HepG2 (cell line): ENCODE measurements around the gene PRKAR1A. TPM values are rescaled to one million over a fixed set of nuclear protein-coding genes. Genes with fewer than 3 reads are reported as not detected.

Experiments used
- AHR ChIP-seq: IDR thresholded peaks from 2 replicates; pipeline ENCODE4 v1.6.1; 2018; ENCODE audit warnings: missing genetic modification reagents, missing compliant biosample characterization
- CENPX ChIP-seq: sonication (generic); formaldehyde crosslinking; IDR thresholded peaks from 2 replicates; pipeline ENCODE4 v1.9.0; 2021; ENCODE audit warnings: mild to moderate bottlenecking, missing genetic modification reagents, moderate library complexity
- DMAP1 ChIP-seq: IDR thresholded peaks from 2 replicates; pipeline ENCODE4 v1.6.1; 2016
- HHEX ChIP-seq: IDR thresholded peaks from 2 replicates; pipeline ENCODE4 v1.6.1; 2016; ENCODE audit warnings: control low read depth
- HNF1B ChIP-seq: sonication (generic); formaldehyde crosslinking; IDR thresholded peaks from 2 replicates; pipeline ENCODE4 v1.5.1; 2020; ENCODE audit warnings: mild to moderate bottlenecking, moderate library complexity, missing genetic modification reagents
- MBNL3 ChIP-seq: fragments of 250-450 bp; sonication (Bioruptor Pico); conservative IDR thresholded peaks from 2 replicates; pipeline ENCODE4 v1.8.0; 2022; ENCODE audit warnings: mild to moderate bottlenecking, inconsistent platforms
- MLLT10 ChIP-seq: sonication (generic); formaldehyde crosslinking; IDR thresholded peaks from 2 replicates; pipeline ENCODE4 v1.4.0; 2020; ENCODE audit warnings: missing genetic modification reagents
- MXI1 ChIP-seq: IDR thresholded peaks from 3 replicates; pipeline ENCODE4 v1.6.1; 2012; ENCODE audit warnings: low read depth, low read length, inconsistent platforms, borderline replicate concordance
- NR0B2 ChIP-seq: sonication (generic); formaldehyde crosslinking; IDR thresholded peaks from 2 replicates; pipeline ENCODE4 v1.4.0; 2020; ENCODE audit warnings: mild to moderate bottlenecking, missing genetic modification reagents
- POLR2A ChIP-seq, 2 experiments: IDR thresholded peaks; 2 replicates each; pipeline ENCODE4 v1.6.1; 2011; ENCODE audit warnings: low read depth in 2 of 2, low read length in 2 of 2, mild to moderate bottlenecking in 1 of 2, moderate library complexity in 1 of 2; ENCODE audit not compliant: insufficient read depth in 1 of 2
- RBAK ChIP-seq: sonication (generic); formaldehyde crosslinking; IDR thresholded peaks from 2 replicates; pipeline ENCODE4 v1.5.1; 2020; ENCODE audit warnings: mild to moderate bottlenecking, missing genetic modification reagents
- RBM22 ChIP-seq: fragments of 200-400 bp; formaldehyde crosslinking; optimal IDR thresholded peaks from 2 replicates; pipeline ENCODE3; 2017; ENCODE audit warnings: mild to moderate bottlenecking, low read length, moderate library complexity
- RXRA ChIP-seq: sonication (generic); formaldehyde crosslinking; IDR thresholded peaks from 2 replicates; pipeline ENCODE4 v1.5.1; 2020; ENCODE audit warnings: missing genetic modification reagents
- SMARCC2 ChIP-seq: fragments of 450-650 bp; IDR thresholded peaks from 2 replicates; pipeline ENCODE4 v1.6.1; 2017; ENCODE audit warnings: antibody characterized with exemption, mild to moderate bottlenecking
- SRF ChIP-seq: IDR thresholded peaks from 2 replicates; pipeline ENCODE4 v1.6.1; 2011; ENCODE audit warnings: mild to moderate bottlenecking, low read depth, low read length, moderate library complexity
- WIZ ChIP-seq: sonication (generic); formaldehyde crosslinking; IDR thresholded peaks from 2 replicates; pipeline ENCODE4 v1.5.1; 2020; ENCODE audit warnings: mild to moderate bottlenecking, missing genetic modification reagents
- YEATS4 ChIP-seq: sonication (generic); formaldehyde crosslinking; IDR thresholded peaks from 2 replicates; pipeline ENCODE4 v1.4.0; 2020; ENCODE audit warnings: missing genetic modification reagents, borderline replicate concordance
- ZBTB21 ChIP-seq: sonication (generic); formaldehyde crosslinking; IDR thresholded peaks from 2 replicates; pipeline ENCODE4 v1.4.0; 2020; ENCODE audit warnings: missing genetic modification reagents
- ZFP1 ChIP-seq: IDR thresholded peaks from 2 replicates; pipeline ENCODE4 v1.6.1; 2016
- ZNF136 ChIP-seq: sonication (generic); formaldehyde crosslinking; IDR thresholded peaks from 2 replicates; pipeline ENCODE4 v1.8.1; 2022; ENCODE audit warnings: low read depth, mild to moderate bottlenecking, moderate library complexity, missing genetic modification reagents
- ZNF33A ChIP-seq: sonication (generic); formaldehyde crosslinking; IDR thresholded peaks from 2 replicates; pipeline ENCODE4 v1.5.1; 2020; ENCODE audit warnings: missing genetic modification reagents, mild to moderate bottlenecking, moderate library complexity, borderline replicate concordance
- ZNF512B ChIP-seq: sonication (generic); formaldehyde crosslinking; IDR thresholded peaks from 2 replicates; pipeline ENCODE4 v1.5.1; 2020; ENCODE audit warnings: missing genetic modification reagents, mild to moderate bottlenecking, borderline replicate concordance
- ZNF547 ChIP-seq: sonication (generic); formaldehyde crosslinking; IDR thresholded peaks from 2 replicates; pipeline ENCODE4 v1.5.1; 2020; ENCODE audit warnings: mild to moderate bottlenecking, missing genetic modification reagents
- ZNF776 ChIP-seq: sonication (generic); formaldehyde crosslinking; IDR thresholded peaks from 2 replicates; pipeline ENCODE4 v1.4.0; 2020; ENCODE audit warnings: mild to moderate bottlenecking, missing genetic modification reagents
- polyA plus RNA-seq, 8 experiments: library from polyadenylated mRNA; depleted of rRNA in 3 of 8; stranded (reverse) in 7 of 8; unstranded in 1 of 8; fragments of >200 nt; fragmentation: Illumina TruSeq in 4 of 8; extraction: Trizol in 4 of 8; gene quantifications; 2 replicates each; pipeline versions ENCODE4 v1.2.1 to v1.2.3, GENCODE V29; 2011 to 2016; ENCODE audit warnings: low read depth in 4 of 8, missing spikeins in 1 of 8, mixed read lengths in 1 of 8; ENCODE audit not compliant: insufficient read depth in 1 of 8
- total RNA-seq, 5 experiments: library from RNA; depleted of rRNA; stranded (reverse); fragments of >200 nt; fragmentation: Illumina TruSeq; extraction: Trizol; gene quantifications; 2 replicates each; pipeline ENCODE4 v1.2.3, GENCODE V29; 2016; ENCODE audit warnings: low read depth in 1 of 5
- TF ChIP-seq, protein P1 (sequence below): sonication (generic); formaldehyde crosslinking; IDR thresholded peaks from 2 replicates; pipeline ENCODE4 v1.4.0; 2020; ENCODE audit warnings: missing genetic modification reagents

The PRKAR1A gene
- total and polyA plus RNA-seq, 2 of the 13 experiments (the other 11 are each of a cell fraction or from before 2014, with no cell fraction given) = 265 to 266 TPM

DNA sequence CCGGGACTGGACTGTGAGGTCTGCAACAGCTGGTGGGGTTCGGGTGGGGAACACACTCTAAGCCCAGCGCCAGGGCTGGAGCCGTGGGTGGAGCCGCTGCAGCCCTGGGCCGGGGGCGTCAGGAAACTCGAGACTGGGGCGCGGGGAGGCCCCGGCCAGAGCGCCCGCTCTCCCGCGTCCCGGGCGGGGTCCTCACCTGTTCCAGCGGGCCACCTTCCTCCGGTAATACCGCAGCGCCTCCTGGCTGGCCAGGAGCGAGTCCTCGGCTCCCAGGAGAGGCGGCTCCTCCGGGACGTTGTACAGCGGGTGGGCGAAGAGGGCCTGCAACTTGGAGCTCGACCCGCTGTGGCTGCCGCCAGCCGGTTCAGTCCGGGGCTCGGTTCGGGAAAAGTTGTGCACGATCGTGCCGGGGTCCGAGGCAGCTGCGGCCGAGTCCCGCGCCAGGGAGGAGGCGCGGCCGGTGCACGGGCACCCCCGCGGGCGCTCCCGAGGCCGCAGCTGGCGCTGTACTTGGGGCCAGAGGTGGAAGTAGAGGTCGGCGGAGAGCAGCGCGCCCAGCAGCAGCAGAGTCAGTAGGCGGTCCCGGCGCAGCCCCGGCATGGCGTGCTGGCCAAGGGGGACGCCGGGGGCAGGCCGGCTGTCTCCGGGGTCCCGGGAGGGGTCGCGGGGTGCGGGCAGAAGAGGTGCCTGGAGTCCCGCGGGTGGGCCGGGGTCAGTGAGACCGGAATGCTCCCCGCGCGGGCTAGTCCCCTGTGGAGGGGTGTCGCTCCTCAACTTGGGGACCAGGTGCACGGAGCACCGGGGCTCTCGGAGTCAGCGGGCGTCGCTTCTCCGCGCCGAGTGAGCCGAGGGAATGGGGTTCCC, 88.1 kb downstream of the PRKAR1A start (continued):
- peak; percentile 39 for TF ChIP-seq ZNF512B (CRISPR knock-in tag)
- 0 out of 2 replicates have a peak, but pooled peaks have one; percentile 11 for TF ChIP-seq ZNF136 (CRISPR knock-in tag)
- TF ChIP-seq ZNF33A (CRISPR knock-in tag) = no peak
- TF ChIP-seq NR0B2 (CRISPR knock-in tag) = peak; percentile 56; the same call in 1 of the 2 replicates
- TF ChIP-seq ZFP1 = no peak; the same call in 1 of the 2 replicates
- TF ChIP-seq AHR = no peak
- no peak for TF ChIP-seq HHEX (CRISPR knock-in tag)
- TF ChIP-seq WIZ (CRISPR knock-in tag) = no peak
- peak; percentile 70 for TF ChIP-seq RXRA (CRISPR knock-in tag)
- TF ChIP-seq ZNF776 (CRISPR knock-in tag) = peak; percentile 86; the same call in 1 of the 2 replicates
- peak; percentile 43; the same call in 1 of the 2 replicates for TF ChIP-seq YEATS4
- TF ChIP-seq SMARCC2 = no peak
- TF ChIP-seq HNF1B (CRISPR knock-in tag) = peak; percentile 76
- no peak; the same call in 1 of the 3 replicates for TF ChIP-seq MXI1
- TF ChIP-seq SRF = no peak
- TF ChIP-seq, protein P1, sequence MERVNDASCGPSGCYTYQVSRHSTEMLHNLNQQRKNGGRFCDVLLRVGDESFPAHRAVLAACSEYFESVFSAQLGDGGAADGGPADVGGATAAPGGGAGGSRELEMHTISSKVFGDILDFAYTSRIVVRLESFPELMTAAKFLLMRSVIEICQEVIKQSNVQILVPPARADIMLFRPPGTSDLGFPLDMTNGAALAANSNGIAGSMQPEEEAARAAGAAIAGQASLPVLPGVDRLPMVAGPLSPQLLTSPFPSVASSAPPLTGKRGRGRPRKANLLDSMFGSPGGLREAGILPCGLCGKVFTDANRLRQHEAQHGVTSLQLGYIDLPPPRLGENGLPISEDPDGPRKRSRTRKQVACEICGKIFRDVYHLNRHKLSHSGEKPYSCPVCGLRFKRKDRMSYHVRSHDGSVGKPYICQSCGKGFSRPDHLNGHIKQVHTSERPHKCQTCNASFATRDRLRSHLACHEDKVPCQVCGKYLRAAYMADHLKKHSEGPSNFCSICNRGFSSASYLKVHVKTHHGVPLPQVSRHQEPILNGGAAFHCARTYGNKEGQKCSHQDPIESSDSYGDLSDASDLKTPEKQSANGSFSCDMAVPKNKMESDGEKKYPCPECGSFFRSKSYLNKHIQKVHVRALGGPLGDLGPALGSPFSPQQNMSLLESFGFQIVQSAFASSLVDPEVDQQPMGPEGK = peak; percentile 69
- no peak for TF ChIP-seq MLLT10 (CRISPR knock-in tag)
- no peak for TF ChIP-seq ZBTB21 (CRISPR knock-in tag)
- TF ChIP-seq ZNF547 (CRISPR knock-in tag) = peak; percentile 50; the same call in 1 of the 2 replicates
- TF ChIP-seq CENPX (CRISPR knock-in tag) = no peak
- no peak for TF ChIP-seq RBM22
- TF ChIP-seq MBNL3 (CRISPR knock-in tag) = no peak
- TF ChIP-seq DMAP1 (CRISPR knock-in tag) = no peak
- TF ChIP-seq RBAK (CRISPR knock-in tag) = 0 out of 2 replicates have a peak, but pooled peaks have one; percentile 34
- TF ChIP-seq POLR2A (IDR thresholded peaks at IDR 0.05; ENCODE audit: insufficient read depth in 1 of 2, low read depth in 2 of 2, low read length in 2 of 2) = peak in 1 of 2 experiments; percentile 9; a peak in 2 of 4 replicates
